Lower leg skin (tissue), 4 donors: ENCODE results near the gene PYGB. TPM values are rescaled to one million over a fixed set of nuclear protein-coding genes. Genes with fewer than 3 reads are reported as not detected.
A peak's percentile ranks its signal among the peaks of the same experiment; 100 is the strongest.

Experiments
- DNase-seq, 2 donors: peaks; one replicate each; pipeline ENCODE4 v3.0.0-alpha.2; 2019; ENCODE audit warnings: low spot score in 2 of 2
- H3K4me3 ChIP-seq: fragments of 200-600 bp; sonication (generic); 2 replicates; pipeline ENCODE4 v1.5.1; 2017; ENCODE audit warnings: mild to moderate bottlenecking, low read depth; ENCODE audit not compliant: poor library complexity, severe bottlenecking
- POLR2A ChIP-seq, 2 donors: fragments of 450-650 bp; IDR thresholded peaks; one replicate each; pipeline ENCODE4 v1.6.1; 2016 to 2017; ENCODE audit warnings: antibody characterized with exemption in 2 of 2, mild to moderate bottlenecking in 1 of 2, moderate library complexity in 1 of 2
- WGBS, 2 donors: methylation state at CpG; one replicate each; pipeline ENCODE4 v1.1.5; 2018; 5-methylcytosine and 5-hydroxymethylcytosine counted together
- intact Hi-C: fragments of 100-400 bp; cut with DNase I; formaldehyde crosslinking; loops from one replicate; pipeline ENCODE4 v1.15.0; 2023; ENCODE audit warnings: low total_unique reads
- total RNA-seq, 4 donors: library from RNA; depleted of rRNA; stranded (reverse); fragments of >200 nt; gene quantifications; one replicate each; pipeline ENCODE4 v1.1.0, GENCODE V29; 2016
- TF ChIP-seq, protein P1 (sequence below), 3 donors: fragments of 450-650 bp; IDR thresholded peaks; one replicate each; pipeline ENCODE4 v1.5.1; 2016; ENCODE audit warnings: antibody characterized with exemption in 3 of 3, mild to moderate bottlenecking in 3 of 3, moderate library complexity in 2 of 3

PYGB gene
- total RNA-seq, 4 donors from 2014 or later: 99.0 to 308 (median 194) TPM

DNA sequence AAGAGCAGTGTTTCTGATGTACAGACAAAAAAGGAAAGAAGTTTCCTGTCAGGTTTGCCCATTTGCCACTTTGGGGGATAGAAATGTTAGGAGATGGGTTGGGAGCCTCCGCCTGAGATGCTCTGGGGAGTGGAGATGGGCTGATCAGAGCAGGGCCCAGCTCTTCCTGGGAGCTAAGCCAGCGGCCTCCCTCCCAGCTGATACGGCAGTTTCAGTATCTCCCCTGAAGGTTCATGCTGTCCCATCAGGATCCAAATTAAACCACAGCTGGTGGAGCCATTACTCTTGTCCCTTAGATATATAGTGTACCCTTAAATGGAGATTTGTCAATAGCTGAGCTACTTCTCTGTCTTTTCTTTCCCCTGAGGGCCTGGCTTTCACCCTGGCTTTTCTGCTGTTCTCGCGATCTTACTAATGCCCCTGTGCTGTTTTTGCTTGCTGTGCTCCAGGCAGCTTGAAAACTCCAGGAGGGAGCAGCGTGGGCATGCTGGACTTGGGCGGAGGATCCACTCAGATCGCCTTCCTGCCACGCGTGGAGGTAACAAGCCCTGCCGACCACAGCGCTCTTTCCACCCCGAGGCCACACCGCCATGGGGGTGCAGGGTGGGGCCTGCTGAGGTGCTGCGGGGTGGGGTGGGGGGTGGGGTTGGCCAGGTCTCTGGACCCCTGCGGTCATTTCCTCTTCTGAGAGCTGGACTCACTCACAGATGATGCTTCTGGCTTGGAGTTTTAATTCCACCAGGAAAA lies 31.5 kb upstream of the PYGB start:
- 84 to 87% methylated on average over 16 of the region's 16 CpGs for WGBS, 2 donors
- peak in 1 of 2 donors; percentile 61 for DNase-seq
- no peak for TF ChIP-seq POLR2A (IDR thresholded peaks at IDR 0.05)
- TF ChIP-seq, protein P1, sequence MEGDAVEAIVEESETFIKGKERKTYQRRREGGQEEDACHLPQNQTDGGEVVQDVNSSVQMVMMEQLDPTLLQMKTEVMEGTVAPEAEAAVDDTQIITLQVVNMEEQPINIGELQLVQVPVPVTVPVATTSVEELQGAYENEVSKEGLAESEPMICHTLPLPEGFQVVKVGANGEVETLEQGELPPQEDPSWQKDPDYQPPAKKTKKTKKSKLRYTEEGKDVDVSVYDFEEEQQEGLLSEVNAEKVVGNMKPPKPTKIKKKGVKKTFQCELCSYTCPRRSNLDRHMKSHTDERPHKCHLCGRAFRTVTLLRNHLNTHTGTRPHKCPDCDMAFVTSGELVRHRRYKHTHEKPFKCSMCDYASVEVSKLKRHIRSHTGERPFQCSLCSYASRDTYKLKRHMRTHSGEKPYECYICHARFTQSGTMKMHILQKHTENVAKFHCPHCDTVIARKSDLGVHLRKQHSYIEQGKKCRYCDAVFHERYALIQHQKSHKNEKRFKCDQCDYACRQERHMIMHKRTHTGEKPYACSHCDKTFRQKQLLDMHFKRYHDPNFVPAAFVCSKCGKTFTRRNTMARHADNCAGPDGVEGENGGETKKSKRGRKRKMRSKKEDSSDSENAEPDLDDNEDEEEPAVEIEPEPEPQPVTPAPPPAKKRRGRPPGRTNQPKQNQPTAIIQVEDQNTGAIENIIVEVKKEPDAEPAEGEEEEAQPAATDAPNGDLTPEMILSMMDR (IDR thresholded peaks at IDR 0.05): no peak
- intact Hi-C loops: no loop called here
- H3K4me3 ChIP-seq: no peak overlapping the region

DNA sequence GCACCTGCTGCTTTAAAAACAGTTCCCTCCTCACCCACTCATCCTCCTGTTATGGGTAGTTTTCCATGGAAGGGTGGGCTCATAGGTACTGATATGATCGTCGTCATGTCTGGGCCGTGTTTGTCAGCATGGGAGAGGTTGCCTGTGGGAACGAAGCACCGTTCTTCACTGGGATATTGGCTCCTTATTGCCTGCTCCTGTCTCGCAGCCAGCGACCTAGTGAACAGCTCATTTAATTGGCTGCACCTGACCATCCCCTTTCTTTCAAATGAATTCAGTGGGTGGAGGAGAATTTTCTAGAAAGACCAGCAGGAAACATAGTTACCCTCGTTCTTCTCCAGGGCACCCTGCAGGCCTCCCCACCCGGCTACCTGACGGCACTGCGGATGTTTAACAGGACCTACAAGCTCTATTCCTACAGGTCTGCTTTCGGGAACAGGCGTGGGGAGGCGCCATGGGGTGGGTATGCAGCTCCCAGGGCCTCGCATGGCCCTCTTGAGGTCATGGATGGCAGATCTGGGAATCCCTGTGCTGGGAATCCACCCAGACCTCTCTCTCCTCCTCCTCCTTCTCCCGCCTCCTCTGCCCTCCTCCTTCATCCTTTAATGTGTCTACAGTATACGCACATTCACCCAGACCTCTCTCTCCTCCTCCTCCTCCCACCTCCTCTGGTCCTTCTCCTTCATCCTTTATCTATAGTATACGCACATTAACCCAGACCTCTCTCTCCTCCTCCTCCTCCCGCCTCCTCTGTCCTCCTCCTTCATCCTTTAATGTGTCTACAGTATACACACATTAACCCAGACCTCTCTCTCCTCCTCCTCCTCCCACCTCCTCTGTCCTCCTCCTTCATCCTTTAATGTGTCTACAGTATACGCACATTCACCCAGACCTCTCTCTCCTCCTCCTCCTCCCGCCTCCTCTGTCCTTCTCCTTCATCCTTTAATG lies 30.4 kb upstream of the PYGB start:
- DNase-seq: peak in 1 of 2 donors; percentile 58
- WGBS, 2 donors: 90% methylated on average over 21 of the region's 21 CpGs
- TF ChIP-seq, protein P1 (IDR thresholded peaks at IDR 0.05): no peak
- no peak for TF ChIP-seq POLR2A (IDR thresholded peaks at IDR 0.05)
- H3K4me3 ChIP-seq: no peak overlapping the region
- intact Hi-C loops: no loop called here

DNA sequence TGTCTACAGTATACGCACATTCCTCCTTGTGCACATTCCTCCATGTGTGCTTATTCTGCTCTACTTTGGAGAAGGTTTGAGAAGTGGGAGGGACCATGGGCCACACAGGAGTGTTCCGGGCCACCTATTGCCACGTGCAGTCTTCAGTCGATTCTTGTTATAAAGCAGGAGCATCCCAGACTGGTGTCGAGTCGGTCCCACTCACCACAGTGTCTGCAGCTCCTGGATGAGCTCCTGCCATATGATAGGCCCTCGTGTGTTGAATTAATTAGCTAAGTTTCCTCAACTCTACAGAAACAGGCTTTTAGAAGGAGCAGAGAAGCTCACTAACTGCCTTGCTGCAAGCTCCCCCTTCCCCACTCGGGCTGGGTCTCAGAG lies 29.8 kb upstream of the PYGB start:
- DNase-seq: no peak
- WGBS, 2 donors: 88 to 94% methylated on average over 8 of the region's 8 CpGs
- no peak overlapping the region for H3K4me3 ChIP-seq
- intact Hi-C loops: no loop called here
- TF ChIP-seq, protein P1 (IDR thresholded peaks at IDR 0.05): no peak
- no peak for TF ChIP-seq POLR2A (IDR thresholded peaks at IDR 0.05)

DNA sequence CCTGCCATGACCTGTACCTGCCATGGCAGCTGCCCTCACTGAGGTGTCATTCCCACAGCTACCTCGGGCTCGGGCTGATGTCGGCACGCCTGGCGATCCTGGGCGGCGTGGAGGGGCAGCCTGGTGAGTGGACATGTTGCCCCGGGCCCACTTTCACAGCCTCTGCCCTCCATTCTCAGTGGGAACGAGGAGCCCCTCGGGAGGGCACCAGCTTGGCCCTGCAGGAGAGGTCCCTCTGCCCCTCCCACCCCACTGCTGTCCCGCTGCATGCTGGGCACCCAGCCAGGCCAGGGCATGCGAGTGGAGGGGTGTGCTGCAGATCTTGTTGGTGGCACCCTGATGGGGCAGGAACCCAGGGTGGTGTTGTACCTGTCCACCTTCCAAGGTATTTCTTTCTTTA lies 29.4 kb upstream of the PYGB start:
- whole genome bisulfite sequencing, 2 donors: 88 to 93% methylated on average over 7 to 12 of the region's 12 CpGs
- intact Hi-C loops: no loop called here
- no peak for TF ChIP-seq POLR2A (IDR thresholded peaks at IDR 0.05)
- TF ChIP-seq, protein P1 (IDR thresholded peaks at IDR 0.05): no peak
- H3K4me3 ChIP-seq: no peak overlapping the region
- DNase-seq: peak in 1 of 2 donors; percentile 83

DNA sequence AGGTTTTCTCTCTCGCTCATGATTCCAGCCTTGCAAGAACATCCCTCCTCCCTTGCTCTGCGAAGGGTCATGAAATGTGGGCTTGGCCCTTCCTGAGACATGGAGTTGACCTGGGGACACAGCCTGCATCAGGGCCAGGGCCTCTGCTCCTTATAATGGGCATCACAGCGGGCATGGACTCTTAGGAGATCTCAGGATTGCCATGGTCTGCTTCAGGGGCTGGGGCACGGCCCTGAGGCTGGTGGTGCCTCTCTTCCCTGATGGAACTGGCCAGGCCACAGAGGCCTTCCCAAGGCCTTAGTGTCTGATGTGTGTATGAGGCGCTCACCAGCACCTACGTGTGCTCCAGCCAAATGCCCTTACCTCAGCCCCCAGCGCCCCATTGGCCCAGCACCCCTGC lies 28.5 kb upstream of the PYGB start:
- WGBS, 2 donors: 94 to 96% methylated on average over 7 of the region's 7 CpGs
- no peak overlapping the region for H3K4me3 ChIP-seq
- TF ChIP-seq POLR2A (IDR thresholded peaks at IDR 0.05): no peak
- TF ChIP-seq, protein P1 (IDR thresholded peaks at IDR 0.05): no peak
- DNase-seq: peak in 1 of 2 donors; percentile 80
- intact Hi-C loops: no loop called here
